DOHH2 (cell line): ENCODE results near the gene SRMS.
"Not testable (repeated sequence)": the region's sequence is repeated elsewhere in the genome, so short reads cannot be mapped to it uniquely, and the experiment has no call there.

Experiments
- H3F3A ChIP-seq: fragments of 200-600 bp; sonication (generic), shearing (Covaris generic); 2 replicates; pipeline ENCODE4 v1.6.0; 2016; ENCODE audit warnings: antibody characterized with exemption, mild to moderate bottlenecking; ENCODE audit not compliant: control insufficient read depth, insufficient read depth
- H3K27ac ChIP-seq: fragments of 200-600 bp; sonication (generic); 2 replicates; pipeline ENCODE4 v1.5.1; 2014; ENCODE audit warnings: low read depth, mild to moderate bottlenecking, low read length, moderate library complexity
- H3K27me3 ChIP-seq: fragments of 200-600 bp; sonication (generic); 2 replicates; pipeline ENCODE4 v1.6.1; 2014; ENCODE audit warnings: mild to moderate bottlenecking, low read length, mixed read lengths; ENCODE audit not compliant: control insufficient read depth
- H3K36me3 ChIP-seq: fragments of 200-600 bp; sonication (generic); 2 replicates; pipeline ENCODE4 v1.6.1; 2014; ENCODE audit warnings: mild to moderate bottlenecking, low read length, moderate library complexity, mixed read lengths; ENCODE audit not compliant: control insufficient read depth
- H3K4me1 ChIP-seq: fragments of 200-600 bp; sonication (generic); 2 replicates; pipeline ENCODE4 v1.6.1; 2014; ENCODE audit warnings: mild to moderate bottlenecking, low read length, mixed read lengths; ENCODE audit not compliant: control insufficient read depth
- H3K4me2 ChIP-seq: fragments of 200-600 bp; sonication (generic); 2 replicates; pipeline ENCODE4 v1.6.0; 2014; ENCODE audit warnings: mild to moderate bottlenecking, low read length, moderate library complexity
- H3K4me3 ChIP-seq: fragments of 200-600 bp; sonication (generic); 2 replicates; pipeline ENCODE4 v1.5.1; 2014; ENCODE audit warnings: mild to moderate bottlenecking, low read length, mixed read lengths
- H3K79me2 ChIP-seq: fragments of 200-600 bp; sonication (generic); 2 replicates; pipeline ENCODE4 v1.6.1; 2014; ENCODE audit warnings: mild to moderate bottlenecking, low read length, mixed read lengths; ENCODE audit not compliant: control insufficient read depth
- H3K9me2 ChIP-seq: fragments of 200-600 bp; sonication (generic); replicated peaks from 2 replicates; pipeline ENCODE4 v1.6.1; 2014; ENCODE audit warnings: mild to moderate bottlenecking, low read length, mixed read lengths; ENCODE audit not compliant: control insufficient read depth
- H3K9me3 ChIP-seq: fragments of 200-600 bp; sonication (generic); 2 replicates; pipeline ENCODE4 v1.6.1; 2014; ENCODE audit warnings: antibody characterized with exemption, low read length, mixed read lengths; ENCODE audit not compliant: control insufficient read depth, insufficient read depth
- H4K20me1 ChIP-seq: fragments of 200-600 bp; sonication (generic); 2 replicates; pipeline ENCODE4 v1.6.0; 2014; ENCODE audit warnings: low read depth, mild to moderate bottlenecking, antibody characterized with exemption, low read length, moderate library complexity; ENCODE audit not compliant: control insufficient read depth, insufficient read depth
- CTCF ChIP-seq: fragments of 200-600 bp; sonication (generic); IDR thresholded peaks from one replicate; pipeline ENCODE4 v1.5.1; 2014; ENCODE audit warnings: antibody characterized with exemption, mild to moderate bottlenecking, low read depth, low read length; ENCODE audit not compliant: poor library complexity, severe bottlenecking
- EZH2phosphoT487 ChIP-seq: fragments of 200-600 bp; sonication (generic); IDR thresholded peaks from 2 replicates; pipeline ENCODE4 v1.6.1; 2017; ENCODE audit warnings: borderline replicate concordance, mild to moderate bottlenecking, antibody characterized with exemption, low read length, moderate library complexity, mixed read lengths

Gene SRMS

GRCh38 chr20:63518351-63518861, 29.1 kb downstream of the SRMS start:
- Histone ChIP-seq H3F3A (no peaks in the 10 kb centered on the region), H3K79me2 (peaks cover 13% of the 10 kb centered on the region), H3K4me2 (no peak overlapping the region), H3K9me2 (no peaks in the 10 kb centered on the region), H3K4me1 (peaks cover 15% of the 10 kb centered on the region), H3K36me3 (peaks cover 21% of the 10 kb centered on the region), H3K4me3 (no peak overlapping the region), H4K20me1 (peaks cover 12% of the 10 kb centered on the region), H3K9me3 (peaks cover 5% of the 10 kb centered on the region; the same call in 1 of the 2 replicates), H3K27ac (no peak overlapping the region), H3K27me3 (peaks cover 8% of the 10 kb centered on the region)
- no peak for TF ChIP-seq CTCF
- TF ChIP-seq EZH2phosphoT487: no peak

- no peak overlapping the region for H3K27ac ChIP-seq
- no peak overlapping the region for H3K4me3 ChIP-seq
- H3F3A ChIP-seq: no peaks in the 10 kb centered on the region
- H3K79me2 ChIP-seq: peaks cover 13% of the 10 kb centered on the region
- peaks cover 13% of the 10 kb centered on the region for H3K27me3 ChIP-seq
- H3K36me3 ChIP-seq: peaks cover 15% of the 10 kb centered on the region
- H4K20me1 ChIP-seq: peaks cover 12% of the 10 kb centered on the region
- TF ChIP-seq EZH2phosphoT487: no peak
- TF ChIP-seq CTCF: no peak
- H3K9me3 ChIP-seq: no peaks in the 10 kb centered on the region
- H3K4me2 ChIP-seq: no peak overlapping the region
- H3K4me1 ChIP-seq: peaks cover 15% of the 10 kb centered on the region
- no peaks in the 10 kb centered on the region for H3K9me2 ChIP-seq
These were observed 29.9 kb downstream of the SRMS start for GRCh38 chr20:63517376-63518309.

- H3K9me3 ChIP-seq, H3K79me2 ChIP-seq, H3K36me3 ChIP-seq, H3K9me2 ChIP-seq, H3F3A ChIP-seq, H3K4me1 ChIP-seq, H3K27ac ChIP-seq, H3K27me3 ChIP-seq, H3K4me2 ChIP-seq, H3K4me3 ChIP-seq, H4K20me1 ChIP-seq: not testable (repeated sequence)
These were observed 33.0 kb downstream of the SRMS start for GRCh38 chr20:63514520-63514919.

GRCh38 chr20:63513207-63513606, 34.3 kb downstream of the SRMS start:
- TF ChIP-seq EZH2phosphoT487: no peak
- TF ChIP-seq CTCF: no peak

More at GRCh38 chr20:63513207-63513606, 34.3 kb downstream of the SRMS start:
- no peak overlapping the region for H3K27ac ChIP-seq
- no peaks in the 10 kb centered on the region for H3K36me3 ChIP-seq
- no peak overlapping the region for H3K4me2 ChIP-seq
- H3K27me3 ChIP-seq: peaks cover 5% of the 10 kb centered on the region; the same call in 1 of the 2 replicates
- no peaks in the 10 kb centered on the region for H3K79me2 ChIP-seq
- no peaks in the 10 kb centered on the region for H3K4me1 ChIP-seq
- no peaks in the 10 kb centered on the region for H3K9me3 ChIP-seq
- H3F3A ChIP-seq: no peaks in the 10 kb centered on the region
- no peaks in the 10 kb centered on the region for H3K9me2 ChIP-seq
- H4K20me1 ChIP-seq: no peaks in the 10 kb centered on the region
- H3K4me3 ChIP-seq: no peak overlapping the region
